GM10266 (cell line): ENCODE measurements around the gene CX3CR1.

ENCODE experiments used
- DNase-seq: peaks from one replicate; pipeline ENCODE4 v3.0.0; 2012; ENCODE audit errors: extremely low spot score
- CTCF ChIP-seq: IDR thresholded peaks from 2 replicates; pipeline ENCODE4 v1.5.1; 2012; ENCODE audit warnings: mild to moderate bottlenecking, low read depth; ENCODE audit not compliant: control insufficient read depth, insufficient read depth; ENCODE audit errors: missing control alignments

Gene CX3CR1

GRCh38 chr3:39222462-39222861, 57.4 kb downstream of the CX3CR1 start:
- no peak for DNase-seq
- TF ChIP-seq CTCF = no peak

- DNase-seq = no peak
- no peak for TF ChIP-seq CTCF
Observed at GRCh38 chr3:39221141-39221530, 58.7 kb downstream of the CX3CR1 start.

GRCh38 chr3:39220407-39221140, 59.3 kb downstream of the CX3CR1 start:
- TF ChIP-seq CTCF = no peak
- no peak for DNase-seq

GRCh38 chr3:39219702-39220101, 60.1 kb downstream of the CX3CR1 start:
- TF ChIP-seq CTCF = no peak

GRCh38 chr3:39216176-39216790, 63.6 kb downstream of the CX3CR1 start:
- peak; percentile 61 for DNase-seq
- TF ChIP-seq CTCF = no peak

More at GRCh38 chr3:39219702-39220101, 60.1 kb downstream of the CX3CR1 start:
- DNase-seq = no peak

- no peak for TF ChIP-seq CTCF
- no peak for DNase-seq
Observed at GRCh38 chr3:39213613-39214012, 66.2 kb downstream of the CX3CR1 start.
